HPDE6-E6E7 (cell line): ENCODE measurements around the gene AGAP1.
A peak's percentile ranks its signal among the peaks of the same experiment; 100 is the strongest.

ENCODE experiments used
- DNase-seq: peaks from one replicate; pipeline ENCODE4 v3.0.0; 2011; ENCODE audit warnings: missing footprints; ENCODE audit errors: extremely low spot score

The AGAP1 gene

DNA sequence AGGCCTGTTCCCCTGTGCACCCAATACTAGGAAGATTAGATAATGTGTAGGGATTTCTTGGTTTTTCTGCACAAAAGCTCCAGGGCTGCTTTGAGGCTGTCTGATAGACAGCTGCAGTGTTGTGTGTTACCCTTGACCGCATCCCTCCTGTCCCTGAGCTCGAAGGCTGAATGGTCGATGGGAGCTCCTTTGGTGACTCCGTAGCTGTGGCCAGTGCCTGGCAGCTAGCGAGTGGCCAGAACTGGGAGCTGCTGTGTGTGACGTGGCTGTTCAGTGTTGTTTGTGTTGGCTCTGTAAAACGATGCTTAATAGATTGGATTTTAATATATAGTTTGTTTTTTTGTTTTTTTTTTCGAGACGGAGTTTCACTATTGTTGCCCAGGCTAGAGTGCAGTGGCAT lies 170.0 kb downstream of the AGAP1 start:
- DNase-seq = no peak

DNA sequence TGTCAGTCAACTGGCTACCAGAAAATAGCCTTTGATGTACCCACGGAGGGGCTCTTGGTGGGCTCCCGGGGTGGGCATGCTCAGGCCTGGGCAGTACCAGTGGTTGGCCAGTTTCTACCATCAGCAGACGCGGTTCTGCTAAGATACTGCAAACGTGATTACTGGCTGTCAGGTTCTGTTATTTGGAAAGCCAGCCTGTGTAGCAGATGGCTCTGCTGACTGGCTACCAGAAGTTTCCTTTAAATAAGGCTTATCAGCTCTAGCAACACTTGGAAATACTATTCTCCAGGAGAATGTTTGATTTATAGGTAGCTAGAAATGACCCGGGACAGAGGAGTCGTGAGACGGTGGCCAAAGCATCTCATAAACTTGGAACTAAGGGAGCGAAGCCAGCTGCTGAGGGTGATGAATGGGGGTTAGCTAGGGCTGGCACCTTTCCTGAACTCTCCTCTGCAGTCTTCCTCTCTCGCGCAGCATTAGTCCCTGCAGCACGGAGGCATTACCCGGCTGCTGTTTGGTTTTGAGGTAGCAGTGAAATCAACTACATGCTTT lies 171.9 kb downstream of the AGAP1 start:
- DNase-seq = no peak

DNA sequence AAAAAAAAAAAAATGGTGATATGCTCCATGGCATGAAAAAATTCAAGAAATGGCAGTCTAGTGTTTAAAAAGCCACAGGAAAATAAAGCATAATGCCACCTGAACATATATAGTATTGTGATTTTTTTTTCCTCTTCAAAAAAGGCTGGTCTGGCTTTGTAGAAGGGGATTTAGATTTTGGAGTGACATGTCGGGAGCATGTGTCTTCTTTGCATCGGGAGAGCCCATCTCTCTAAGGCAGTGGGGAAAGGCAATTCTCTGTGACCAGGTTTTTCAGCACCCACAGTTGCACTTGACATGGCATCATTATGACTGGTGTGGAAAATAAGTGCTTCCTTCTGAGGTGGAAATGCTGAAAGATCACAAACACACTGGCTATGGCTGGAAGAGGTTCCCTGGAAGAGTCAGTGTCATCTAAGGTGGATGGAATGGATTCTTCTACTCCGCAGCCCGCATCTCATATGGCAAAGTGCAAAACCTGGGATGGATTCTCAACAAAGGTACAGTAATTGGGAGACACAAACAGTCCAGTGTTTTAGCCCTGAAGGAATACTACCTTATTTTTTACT lies 172.5 kb downstream of the AGAP1 start:
- DNase-seq = no peak

DNA sequence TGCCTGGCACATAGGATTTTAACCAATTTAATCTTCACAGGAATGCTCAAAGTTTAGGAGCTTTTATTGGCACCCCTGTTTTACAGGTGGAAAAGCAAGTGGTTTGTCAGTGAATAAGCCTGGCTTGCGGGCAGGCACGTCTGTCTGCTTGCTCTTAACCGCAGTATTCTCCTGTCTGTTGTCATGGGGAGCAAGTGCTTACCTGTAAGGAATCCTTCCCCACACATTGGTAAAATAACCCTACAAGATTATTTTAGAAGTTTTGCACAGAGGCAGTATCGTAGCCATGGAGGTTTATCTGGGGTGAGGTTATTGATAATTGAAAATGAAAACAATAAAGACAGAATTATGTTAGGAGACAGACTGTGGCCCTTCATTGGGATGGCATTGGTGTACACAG lies 174.9 kb downstream of the AGAP1 start:
- no peak for DNase-seq

DNA sequence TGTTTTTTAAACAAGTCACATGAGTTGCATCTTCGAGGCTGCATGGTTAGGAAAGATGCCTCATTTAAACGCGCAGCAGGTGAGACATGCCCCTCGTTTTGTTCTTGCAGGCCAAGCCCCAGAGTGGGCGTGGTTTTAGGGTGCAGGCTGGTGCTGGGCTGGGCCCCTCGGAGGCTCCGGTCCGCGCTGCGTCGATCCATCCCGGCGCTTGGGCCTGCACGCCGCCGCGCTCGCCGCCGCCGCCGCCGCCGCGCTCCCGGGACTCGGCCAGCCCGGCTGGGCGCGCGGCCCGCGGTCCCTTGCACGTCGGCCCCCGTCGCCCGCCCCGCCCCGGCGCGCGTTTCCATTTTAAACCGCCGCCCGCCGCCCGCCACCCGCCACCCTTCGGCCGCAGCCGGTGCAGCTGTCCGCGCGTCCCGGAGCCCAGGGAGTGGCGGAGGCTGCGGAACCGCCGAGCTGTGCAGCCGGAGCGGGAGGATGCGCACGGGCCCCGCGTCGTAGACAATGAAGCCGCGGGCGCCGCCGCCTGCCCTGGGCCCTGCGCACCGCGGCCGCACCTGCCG lies 175.5 kb downstream of the AGAP1 start:
- peak; percentile 45 for DNase-seq

DNA sequence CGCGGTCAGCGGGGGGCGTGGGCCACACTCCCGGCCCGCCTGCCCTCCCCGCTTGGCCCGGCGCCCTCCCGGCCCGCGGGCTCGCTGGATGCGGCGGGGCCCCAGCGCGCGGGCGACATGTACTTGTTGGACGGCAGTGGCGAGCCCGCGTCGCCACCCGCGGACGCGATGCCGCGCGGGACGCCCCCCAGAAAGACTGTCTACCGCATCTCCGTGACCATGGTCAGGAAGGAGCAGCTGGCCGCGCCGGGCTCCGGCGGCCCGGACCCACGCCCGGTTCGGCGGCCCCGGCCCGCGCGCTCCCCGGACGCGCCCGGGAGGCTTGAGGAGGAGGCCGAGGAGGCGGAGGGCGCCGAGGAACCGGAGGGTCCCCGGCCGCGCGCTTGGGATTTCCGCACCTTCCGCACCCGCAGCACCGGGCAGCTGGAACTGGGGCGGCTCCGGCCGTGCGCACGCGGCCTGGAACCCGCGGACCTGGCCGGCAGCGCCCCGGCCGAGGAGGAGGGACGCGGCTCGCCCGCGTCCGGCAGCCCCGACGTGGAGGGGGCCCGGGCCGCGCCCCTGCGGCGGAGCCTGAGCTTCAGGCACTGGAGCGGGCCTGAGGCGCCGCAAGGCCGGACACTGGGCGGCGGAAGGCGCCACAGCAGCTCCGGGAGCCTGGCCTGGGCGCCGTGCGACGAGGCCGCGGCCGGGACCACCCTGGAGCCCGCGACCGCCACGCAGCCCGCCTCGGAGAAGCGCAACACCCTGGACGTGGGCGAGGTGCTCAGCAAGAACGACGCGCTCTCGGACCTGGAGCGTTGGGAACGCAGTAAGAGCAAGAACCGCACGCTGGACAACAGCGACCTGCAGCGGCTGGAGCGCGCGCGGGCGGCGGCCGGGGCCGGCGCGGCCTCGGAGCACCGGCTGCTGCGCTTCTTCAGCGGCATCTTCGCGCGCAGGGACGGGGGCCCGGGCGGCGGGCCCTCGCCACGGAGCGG lies 176.4 kb downstream of the AGAP1 start:
- no peak for DNase-seq

DNA sequence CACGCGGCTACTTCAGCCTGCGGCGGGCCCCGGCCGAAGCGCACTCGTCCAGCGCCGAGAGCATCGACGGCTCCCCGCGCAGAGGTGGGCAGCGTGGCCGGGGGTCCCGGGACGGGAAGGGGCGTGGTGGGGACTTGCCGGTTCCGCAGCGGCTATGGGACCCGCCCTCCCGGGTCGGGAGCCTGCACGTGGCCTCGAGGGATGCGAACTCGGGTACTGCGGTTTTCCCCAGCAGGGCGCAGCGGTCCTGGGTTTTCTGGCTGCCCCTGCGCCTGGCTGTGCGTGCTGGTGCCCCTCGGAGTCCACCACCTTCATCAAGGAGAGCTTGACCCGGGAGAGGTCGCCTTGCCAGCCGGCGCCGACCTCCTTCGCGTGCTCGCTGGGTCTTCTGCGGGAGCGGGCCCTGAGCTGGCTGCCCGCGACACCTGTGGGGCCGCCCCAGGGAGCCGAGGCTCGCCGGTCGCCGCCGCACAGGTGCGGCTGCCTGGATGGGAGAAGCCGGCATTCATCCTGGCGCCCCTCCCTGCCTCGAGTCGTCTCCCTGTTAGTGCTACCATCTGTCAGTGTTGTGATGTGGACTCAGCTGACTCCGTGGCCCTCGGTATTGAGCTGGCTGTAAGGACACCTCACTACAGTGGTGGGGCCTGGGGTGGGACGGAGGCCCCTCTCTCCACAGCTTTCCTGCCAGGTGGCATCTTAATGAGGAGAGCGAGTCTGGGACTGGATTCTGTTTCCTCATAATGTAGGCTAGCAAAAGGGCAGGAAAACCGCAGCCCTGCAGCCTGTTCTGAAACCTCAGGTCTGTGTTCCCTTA lies 177.3 kb downstream of the AGAP1 start:
- DNase-seq = no peak

DNA sequence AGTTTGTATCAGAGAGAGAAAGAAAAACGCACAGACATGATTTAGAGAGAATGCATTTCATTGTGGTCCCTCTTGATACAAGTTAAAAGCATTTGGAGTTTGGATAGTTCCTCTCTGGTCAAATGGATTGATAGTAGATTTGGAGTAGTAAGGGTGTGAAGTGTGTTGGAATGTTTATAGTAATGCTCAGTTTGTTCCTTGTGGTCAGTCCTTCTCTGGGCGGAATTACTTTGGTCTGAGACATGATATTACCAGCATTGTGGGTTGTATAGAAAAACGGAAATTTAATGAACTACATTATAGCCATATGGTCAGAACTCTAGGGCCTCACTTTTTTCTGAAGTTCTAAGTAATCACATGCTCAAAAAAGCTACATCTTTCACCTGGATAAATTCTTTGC lies 178.9 kb downstream of the AGAP1 start:
- DNase-seq = no peak

DNA sequence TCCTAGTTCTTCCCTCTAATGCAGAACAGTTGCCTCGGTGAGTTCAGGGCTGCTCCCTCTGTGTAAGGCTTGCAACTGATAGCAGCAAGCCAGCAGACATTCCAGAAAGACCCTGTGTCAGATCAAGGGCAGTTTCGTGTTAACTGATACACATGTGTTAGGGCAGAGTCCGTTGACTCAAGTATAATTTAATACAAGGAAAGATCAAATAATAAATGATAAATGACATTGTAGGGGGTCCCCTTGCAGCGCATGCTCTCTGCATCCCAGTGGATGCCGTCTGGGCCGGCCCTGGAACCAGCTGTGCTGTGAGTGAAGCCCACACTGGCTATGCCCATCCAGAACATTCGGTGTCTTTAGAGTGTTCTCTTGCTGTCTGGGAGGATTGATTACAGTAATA lies 180.3 kb downstream of the AGAP1 start:
- DNase-seq = no peak

DNA sequence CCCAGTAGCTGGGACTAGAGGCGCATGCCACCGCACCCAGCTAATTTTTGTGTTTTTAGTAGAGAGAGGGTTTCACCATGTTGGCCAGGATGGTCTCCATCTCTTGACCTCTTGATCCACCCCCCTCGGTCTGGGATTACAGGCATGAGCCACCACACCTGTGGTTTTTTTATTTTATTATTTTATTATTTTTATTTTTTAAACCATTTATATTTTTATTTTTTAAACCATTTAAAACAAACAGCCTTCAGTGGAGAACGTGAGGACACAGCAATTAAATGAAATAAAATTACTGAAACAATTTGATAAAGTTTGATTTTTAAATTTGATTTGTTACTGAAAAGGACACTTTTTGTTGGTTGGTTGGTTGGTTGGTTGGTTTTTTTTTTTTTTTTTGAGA lies 181.0 kb downstream of the AGAP1 start:
- no peak for DNase-seq

DNA sequence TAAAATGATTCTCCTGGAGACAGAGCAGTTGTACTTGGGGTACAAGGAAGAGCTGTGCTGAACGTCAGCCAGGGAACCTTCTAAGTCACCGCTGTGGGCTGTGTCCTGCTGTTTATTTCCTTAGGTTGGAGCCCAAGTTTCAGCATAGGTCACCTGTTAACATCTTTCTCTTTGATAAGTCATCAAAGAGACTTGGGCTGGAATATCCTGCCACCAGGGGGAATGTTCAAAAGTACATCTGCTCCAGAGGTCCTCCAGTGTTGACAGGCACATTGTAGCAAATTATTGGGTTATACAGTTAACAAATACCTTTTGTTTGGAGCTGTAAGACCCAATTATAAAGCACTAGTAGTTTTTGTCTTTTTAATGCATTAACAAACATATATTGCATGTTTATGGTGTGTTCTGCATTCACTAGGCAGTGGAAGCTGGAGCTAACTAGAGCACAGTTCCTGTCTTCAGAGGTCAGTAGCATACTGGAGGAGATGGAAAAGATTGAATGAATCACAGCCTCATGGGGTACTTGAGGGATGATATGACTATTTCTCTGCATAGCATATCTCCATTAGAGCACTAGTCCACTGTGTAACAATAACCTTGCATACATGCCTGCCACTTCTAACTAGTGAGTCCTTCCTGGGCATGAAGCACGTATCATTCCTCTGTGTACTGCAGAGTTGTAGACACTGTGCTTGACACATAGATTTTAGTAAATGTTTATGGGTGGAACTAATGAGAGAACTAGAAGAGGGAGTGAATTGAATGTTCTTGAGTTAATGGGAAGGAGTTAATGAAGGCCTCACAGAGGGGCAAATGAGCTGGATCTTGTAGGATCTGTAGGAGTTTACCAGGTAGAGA lies 182.1 kb downstream of the AGAP1 start:
- DNase-seq = no peak

DNA sequence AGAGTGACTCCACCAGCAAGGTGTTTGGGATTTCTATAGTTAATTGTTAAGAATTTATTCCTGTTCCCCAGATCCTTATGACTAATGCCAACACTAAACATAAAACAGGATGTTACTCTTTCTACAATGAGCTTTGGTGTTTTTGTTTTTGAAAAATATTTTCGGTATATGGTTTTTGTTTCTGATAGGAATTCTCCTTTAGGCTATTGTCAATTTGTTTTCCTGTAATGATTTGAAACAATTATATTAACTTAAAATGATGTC lies 182.6 kb downstream of the AGAP1 start:
- no peak for DNase-seq

DNA sequence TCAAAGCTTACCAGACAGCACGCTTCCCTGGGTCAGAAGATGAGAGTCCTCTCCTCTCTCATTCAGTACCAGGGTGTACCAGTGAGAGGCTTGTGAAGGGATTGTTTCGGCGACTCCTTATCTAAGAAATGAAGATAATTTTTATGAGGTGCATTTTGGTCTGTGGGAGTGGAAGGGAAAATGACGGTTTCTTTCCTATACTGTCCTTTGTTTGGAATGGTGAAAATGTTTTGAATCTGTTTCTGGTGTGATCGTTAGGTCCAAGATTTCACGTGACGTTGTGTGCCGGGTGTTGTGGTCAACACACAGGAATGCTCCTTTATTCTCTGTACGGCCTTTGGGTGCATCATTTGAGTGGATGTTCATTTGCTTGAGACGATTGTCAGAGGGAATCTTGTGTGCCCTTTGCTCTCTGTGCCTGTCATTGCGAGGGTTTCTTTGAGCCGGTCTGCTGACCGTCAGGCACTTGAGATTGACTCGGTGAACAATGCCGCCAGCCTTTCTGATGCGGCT lies 183.5 kb downstream of the AGAP1 start:
- DNase-seq = no peak

DNA sequence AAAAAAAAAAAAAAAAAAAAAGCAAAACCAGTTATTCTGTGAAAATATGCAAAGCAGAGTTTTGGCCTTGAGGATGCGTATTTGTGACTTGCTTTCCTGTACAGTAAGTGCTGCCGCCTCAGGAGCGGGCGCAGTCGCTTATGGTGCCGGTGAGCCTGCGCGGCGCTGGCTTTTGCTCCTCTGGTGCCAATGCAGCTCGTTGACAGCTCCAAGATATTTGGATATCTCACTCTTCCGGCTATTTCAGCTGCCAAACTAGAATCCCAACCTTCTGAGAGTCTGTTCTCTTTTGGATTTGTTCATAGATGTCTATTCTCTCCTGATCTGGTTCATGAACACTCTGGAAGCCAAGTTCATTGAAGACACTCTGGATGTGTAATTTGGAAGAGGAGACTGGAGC lies 184.1 kb downstream of the AGAP1 start:
- DNase-seq = no peak

DNA sequence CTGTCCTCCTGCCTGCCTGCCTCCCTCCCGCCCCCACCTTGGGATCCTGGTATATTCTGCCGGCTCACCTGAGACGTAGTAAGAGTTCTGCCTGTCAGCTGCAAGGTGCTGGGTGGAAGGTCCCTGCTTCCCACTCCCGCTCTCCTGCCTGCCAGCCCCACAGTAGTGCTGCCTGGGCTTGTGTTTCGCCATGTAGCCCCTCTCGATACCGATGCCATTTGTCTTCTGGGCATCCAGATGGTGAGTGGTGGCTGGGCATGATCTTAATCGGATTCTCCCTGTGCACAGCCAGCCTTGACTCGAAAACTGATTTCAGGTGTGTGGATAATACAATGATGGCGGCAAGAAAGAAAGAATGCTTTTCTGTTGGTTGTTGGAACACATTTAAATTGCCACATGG lies 184.9 kb downstream of the AGAP1 start:
- DNase-seq = no peak

DNA sequence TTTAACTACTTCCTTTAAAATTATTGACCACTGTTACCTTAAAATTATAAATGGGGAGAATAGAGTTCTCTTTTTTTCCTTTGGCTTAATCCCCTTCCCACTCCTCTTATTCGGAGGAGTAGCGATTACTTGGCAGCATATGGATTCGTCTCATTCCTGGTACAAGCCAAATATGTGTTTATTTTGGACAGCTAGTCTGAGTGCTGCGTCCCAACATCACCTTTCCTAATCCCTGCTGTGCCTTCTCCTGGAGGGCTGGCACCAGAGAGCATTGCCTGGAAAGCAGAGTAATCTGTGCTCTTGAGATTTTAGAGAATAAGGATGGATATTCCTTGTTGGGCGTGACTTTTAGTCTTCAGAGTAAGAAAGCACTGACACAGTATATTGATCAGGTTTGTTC lies 185.6 kb downstream of the AGAP1 start:
- DNase-seq = no peak

DNA sequence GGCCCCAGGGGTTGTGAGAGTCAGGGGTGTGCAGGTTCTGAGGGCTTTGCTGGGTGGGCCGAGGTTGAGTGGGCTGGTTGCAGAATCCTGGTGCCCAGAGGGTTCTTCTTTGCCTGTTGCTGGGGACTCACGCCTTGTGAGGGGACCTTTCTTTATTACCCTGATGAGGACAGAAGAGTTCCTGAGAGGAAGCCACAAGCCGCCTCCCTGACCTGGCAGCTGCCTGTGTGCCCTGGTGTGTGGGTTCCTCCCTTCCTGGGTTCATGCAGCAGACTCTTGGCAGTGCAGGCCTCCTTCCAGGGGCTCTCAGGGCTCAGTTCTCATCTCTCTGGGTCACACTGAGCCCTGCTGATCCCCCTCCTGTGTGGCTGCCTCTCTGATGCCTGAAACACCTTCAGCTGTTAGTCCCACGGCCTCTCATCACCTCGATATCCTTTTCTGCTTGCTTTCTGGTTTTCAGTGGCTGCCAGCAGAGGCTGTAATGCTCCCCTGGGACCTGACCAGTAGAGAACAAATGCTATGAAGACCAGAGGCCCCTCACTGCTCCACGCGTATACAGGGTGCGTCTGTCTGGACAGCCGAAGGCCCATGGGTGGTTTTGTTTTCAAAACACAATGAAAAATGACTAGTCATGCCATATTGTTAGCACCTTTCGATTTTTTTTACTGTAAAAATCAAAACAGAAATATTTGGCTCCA lies 191.3 kb downstream of the AGAP1 start:
- no peak for DNase-seq

DNA sequence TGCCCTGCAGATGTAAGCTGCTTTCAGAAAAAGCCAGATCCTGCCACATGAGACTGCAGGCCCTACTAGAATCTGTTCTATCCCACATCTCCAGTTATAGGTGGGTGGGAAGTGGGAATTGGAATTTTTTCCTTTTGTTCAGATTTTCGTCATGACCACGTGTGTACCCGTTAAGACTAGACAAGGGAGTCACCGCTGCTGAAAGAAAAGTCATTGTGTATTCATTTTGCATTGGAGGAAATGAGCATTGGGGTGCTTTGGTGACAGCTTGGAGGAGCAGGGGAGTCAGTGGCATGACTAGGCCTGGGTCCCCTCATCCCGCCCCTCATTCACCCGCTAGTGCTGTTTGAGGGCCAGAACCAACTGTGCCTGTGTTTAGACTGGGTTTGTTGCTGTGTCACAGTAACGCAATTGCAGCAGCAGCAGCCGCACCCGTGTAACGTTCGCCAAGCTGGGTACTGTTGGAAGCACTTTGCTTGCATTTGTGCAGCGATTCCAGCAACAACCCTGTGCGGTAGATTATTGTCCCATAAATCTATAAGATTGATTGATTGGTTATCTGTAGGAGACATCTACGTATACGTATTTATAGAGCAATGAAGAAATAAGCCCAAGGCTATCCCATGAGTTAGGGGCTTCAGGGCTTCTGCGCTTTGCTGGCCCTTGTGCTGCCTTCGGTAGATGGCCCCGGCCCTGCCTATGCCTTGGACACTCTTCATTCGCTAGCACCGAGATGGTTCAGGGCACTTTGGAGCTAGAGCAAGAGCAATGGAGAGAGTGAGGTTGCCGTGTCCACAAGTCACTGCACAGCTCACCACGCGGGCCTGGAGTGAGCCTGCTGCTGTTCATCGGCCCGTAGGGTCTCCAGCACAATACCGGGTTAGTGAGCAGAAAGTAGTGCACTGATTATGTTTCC lies 194.9 kb downstream of the AGAP1 start:
- no peak for DNase-seq

DNA sequence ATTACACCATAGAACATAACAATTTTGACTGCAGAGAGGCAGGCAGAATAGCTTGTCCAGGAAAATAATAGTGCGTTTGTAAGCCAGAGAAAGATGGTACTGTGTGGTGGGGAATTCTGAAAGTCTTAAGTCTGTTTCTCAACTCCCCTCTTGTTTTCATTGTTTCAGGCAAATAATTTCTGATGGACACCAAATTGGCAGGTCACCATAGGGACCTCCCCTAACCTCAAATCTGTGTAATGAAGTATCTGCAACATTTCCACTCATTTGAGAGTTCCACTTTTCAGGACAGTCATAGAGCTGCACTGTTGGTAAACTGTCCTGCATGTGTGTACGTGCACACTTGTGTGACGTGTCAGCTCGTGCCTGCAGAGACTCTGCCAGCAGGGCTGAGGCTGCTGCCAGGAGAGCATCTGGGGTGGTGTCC lies 195.6 kb downstream of the AGAP1 start:
- DNase-seq = no peak
